Omental fat pad (tissue), 4 donors: ENCODE data around the gene CXADR. TPM values are rescaled to one million over a fixed set of nuclear protein-coding genes. Genes with fewer than 3 reads are reported as not detected.
"Not testable (repeated sequence)": the region's sequence is repeated elsewhere in the genome, so short reads cannot be mapped to it uniquely, and the experiment has no call there.

ENCODE experiments used
- ATAC-seq: fragments of 150-250 bp; one replicate; pipeline ENCODE4 v1.9.1; 2016; ENCODE audit warnings: mild to moderate bottlenecking, moderate library complexity; ENCODE audit not compliant: low FRiP score
- DNase-seq: peaks from one replicate; pipeline ENCODE4 v3.0.0-alpha.2; 2019; ENCODE audit warnings: low spot score
- CTCF ChIP-seq, 3 donors: fragments of 450-650 bp; IDR thresholded peaks; one replicate each; pipeline ENCODE4 v1.5.1; 2016 to 2017; ENCODE audit warnings: antibody characterized with exemption in 3 of 3, mild to moderate bottlenecking in 3 of 3, moderate library complexity in 2 of 3
- total RNA-seq, 4 donors: library from RNA; depleted of rRNA; stranded (reverse); fragments of >200 nt; gene quantifications; one replicate each; pipeline ENCODE4 v1.1.0, GENCODE V29; 2016

Gene CXADR
- total RNA-seq, 4 donors from 2014 or later = 0.63 to 61.8 (median 19.5) TPM

GRCh38 chr21:17506951-17507350, 5.9 kb upstream of the CXADR start:
- ATAC-seq (no peak), DNase-seq (no peak)
- no peak for TF ChIP-seq CTCF (IDR thresholded peaks at IDR 0.05)

DNA sequence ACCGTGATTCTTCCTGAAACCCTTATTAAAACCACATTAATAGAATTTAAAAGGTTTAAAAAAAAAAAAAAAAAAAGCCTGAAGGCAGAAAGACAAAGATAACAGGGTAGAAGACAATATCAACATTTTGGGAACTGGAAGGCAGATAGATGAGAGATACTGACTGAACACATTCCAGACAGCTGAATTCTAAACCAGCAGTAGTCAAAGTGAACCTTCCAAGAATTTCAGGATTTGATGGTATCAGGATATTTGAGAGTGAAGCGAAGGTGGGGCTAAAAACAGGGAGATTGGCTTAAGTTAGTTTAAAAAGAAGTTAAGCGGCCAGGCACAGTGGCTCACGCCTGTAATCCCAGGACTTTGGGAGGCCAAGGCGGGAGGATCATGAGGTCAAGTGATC, 5.3 kb upstream of the CXADR start:
- TF ChIP-seq CTCF (IDR thresholded peaks at IDR 0.05) = no peak
- DNase-seq (no peak), ATAC-seq (no peak)

DNA sequence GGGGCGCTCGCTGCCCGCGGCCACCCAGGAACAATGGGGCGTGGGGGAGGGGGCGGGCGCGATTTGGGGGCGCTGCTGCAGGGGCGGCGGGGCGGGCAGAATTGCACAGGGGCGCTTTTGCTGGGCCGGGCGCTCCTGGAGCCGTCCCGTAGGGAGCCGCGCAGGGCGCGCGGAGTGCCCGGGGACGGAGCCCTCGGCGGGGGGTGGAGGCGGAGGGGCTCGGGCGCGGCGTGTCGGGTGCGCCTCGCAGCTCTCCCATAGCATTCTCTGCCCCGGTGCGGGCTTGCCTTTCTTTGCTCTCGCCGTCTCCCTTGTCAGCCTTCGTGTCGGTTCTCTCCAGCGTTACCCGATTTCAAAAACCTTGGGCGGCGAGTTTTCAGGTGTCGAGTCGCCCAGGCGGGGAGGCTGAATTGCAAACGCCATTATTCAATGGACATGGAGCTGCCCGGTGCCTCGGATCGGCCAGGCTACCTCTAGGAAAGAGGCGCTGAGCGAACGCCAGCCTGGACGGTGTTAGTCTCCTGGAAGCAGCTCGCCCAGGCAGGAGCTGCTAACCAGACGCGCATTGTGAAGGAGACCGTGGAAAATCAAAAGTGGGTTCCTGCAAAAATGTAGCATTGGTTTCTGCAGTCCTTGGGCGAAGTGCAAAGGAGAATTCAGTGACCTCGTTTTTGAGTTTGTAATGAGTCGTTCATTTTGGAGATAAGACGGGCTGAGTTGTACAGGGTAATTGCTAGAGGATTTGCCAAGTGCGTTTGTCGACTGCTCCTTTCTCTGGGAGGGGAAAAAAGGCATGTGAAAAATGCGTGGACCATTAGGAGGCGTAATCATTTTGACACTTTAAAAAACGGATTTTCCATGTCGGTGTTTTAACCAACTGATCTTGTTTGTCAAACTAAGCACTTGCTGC, 626 bp downstream of the CXADR start:
- DNase-seq (no peak), ATAC-seq (peak; percentile 30)
- no peak for TF ChIP-seq CTCF (IDR thresholded peaks at IDR 0.05)

GRCh38 chr21:17514124-17514845, 1.4 kb downstream of the CXADR start:
- DNase-seq = no peak
- no peak for ATAC-seq
- no peak for TF ChIP-seq CTCF (IDR thresholded peaks at IDR 0.05)

DNA sequence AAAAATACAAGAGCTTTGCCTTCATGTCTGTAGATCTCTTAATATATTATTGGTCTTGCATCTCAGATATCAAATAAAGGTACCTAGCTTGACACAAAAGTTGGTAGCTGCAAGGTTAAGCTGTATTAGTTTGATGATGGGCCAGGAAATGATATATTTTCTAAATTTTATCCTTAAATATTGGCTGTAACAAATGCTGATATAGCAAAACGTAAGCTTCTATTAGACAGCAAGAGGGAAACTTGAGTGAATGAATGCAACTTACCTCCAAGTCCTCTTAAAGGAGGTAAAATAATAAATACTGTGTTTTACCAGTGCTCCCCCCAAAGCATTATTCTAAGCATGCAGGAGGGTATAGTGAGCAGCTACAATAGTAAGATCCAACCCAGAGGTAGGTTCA, 4.2 kb downstream of the CXADR start:
- not testable (repeated sequence) for DNase-seq, ATAC-seq

- TF ChIP-seq CTCF (IDR thresholded peaks at IDR 0.05) = no peak
- no peak for DNase-seq
- no peak for ATAC-seq
Measured at GRCh38 chr21:17519208-17519738, 6.4 kb downstream of the CXADR start.

DNA sequence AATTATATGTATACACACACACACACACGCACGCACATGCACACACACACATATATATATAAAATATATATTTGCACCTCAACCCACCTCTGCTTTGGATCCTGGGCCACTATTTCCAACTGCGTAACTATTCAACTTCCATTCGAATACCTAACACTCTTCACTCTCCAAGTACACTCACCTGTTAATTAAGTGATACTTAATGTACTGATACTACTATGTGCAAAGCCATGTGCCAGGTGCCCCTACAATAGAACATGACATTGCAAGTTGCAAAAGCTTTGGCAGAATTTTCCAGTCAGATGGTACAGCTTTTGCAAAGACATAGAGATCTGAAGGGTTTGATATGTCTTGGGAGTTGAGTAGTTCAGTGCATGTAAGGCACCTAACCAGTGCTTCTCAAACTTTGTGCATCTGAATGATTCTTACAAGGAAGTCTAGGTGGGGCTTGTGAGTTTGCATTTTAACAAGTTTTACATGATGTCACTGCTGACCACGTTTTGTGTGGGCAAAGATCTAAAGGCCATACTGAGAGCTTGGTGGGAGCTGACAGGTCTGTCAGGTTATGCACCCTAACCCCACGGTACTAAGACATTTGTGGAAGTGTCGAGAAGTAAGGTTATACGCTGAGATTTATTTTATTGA, 7.2 kb downstream of the CXADR start:
- ATAC-seq = no peak
- TF ChIP-seq CTCF (IDR thresholded peaks at IDR 0.05) = no peak
- DNase-seq = no peak
